Measurements from ENCODE around the gene TAF12. TPM values are rescaled to one million over a fixed set of nuclear protein-coding genes. Genes with fewer than 3 reads are reported as not detected.
"Not testable (repeated sequence)": the region's sequence is repeated elsewhere in the genome, so short reads cannot be mapped to it uniquely, and the experiment has no call there.

Gene TAF12
- polyA plus RNA-seq, 4 donors: 31.9 to 35.2 (median 33.2) TPM

DNA sequence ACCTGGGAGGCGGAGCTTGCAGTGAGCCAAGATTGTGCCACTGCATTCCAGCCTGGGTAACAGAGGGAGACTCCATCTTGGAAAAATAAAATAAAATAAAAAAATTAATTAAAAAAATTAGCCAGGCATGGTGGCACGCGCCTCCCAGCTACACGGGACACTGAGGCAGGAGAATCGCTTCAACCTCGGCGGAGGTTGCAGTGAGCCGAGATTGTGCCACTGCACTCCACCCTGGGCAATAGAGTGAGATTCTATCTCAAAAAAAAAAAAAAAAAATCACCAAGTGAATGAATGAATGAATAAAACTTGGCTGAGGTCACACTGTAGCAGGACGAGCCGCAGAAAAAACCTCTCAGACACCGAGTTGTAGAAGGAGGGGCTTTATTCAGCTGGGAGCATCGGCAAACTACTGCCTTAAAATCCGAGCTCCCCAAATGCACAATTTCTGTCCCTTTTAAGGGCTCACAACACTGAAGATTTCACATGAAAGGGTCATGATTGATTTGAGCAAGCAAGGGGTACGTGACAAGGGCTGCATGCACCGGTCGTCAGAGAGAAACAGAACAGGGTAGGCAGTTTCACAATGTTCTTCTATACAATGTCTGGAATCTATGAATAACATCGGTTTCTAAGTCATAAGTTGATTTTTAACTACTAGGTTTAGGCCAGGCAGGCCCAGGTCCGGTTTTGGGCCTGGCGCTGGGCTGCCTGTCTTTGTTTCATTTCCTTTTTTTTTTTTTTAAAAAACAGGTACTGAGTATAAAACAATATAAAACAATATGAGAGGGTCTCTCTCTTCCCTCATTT is 56.1 kb downstream of the TAF12 start:
- not testable (repeated sequence) for DNase-seq (ENCODE audit: low read depth in 4 of 4, low spot score in 3 of 4)

GRCh38 chr1:28582248-28582615 is 60.6 kb downstream of the TAF12 start:
- DNase-seq (ENCODE audit: low read depth in 4 of 4, low spot score in 3 of 4): no peak

DNA sequence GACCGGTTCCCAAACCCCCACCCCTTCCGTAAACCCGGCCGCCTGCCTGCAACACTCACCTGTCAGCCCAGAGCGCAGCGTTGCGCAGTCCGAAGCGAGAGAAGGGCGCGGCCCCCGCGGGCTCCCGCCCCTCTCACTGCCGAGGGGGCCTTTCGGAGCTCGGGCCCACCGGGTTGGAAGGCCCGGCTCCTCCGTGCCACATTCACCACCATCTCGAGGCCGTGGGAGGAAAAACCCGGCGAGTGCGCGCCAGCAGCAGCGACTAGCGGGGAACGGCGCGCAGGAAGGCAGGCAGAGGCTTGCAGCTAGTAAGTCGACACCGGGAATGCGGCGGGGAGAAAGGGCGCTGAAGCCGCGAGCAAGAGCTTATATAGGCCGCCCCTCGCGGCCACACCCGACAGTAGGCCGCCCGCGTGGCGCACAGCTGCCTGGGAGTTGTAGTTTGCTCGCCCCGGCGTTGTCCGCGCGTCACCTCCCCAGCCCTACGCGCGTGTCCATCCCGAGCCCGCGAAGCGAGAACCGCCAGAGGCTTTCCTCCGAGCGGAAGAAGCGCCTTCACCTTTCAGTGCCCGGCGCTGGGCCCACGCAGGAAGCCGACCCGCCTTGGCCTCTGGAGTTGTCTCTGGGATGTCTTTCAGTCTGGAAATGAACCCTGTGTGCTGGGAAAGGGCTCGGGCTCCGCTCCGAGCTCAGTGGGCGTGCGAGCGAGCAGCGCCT is 61.2 kb downstream of the TAF12 start:
- DNase-seq (ENCODE audit: low read depth in 4 of 4, low spot score in 3 of 4): peak; percentile 88 to 95 (median 90)

DNA sequence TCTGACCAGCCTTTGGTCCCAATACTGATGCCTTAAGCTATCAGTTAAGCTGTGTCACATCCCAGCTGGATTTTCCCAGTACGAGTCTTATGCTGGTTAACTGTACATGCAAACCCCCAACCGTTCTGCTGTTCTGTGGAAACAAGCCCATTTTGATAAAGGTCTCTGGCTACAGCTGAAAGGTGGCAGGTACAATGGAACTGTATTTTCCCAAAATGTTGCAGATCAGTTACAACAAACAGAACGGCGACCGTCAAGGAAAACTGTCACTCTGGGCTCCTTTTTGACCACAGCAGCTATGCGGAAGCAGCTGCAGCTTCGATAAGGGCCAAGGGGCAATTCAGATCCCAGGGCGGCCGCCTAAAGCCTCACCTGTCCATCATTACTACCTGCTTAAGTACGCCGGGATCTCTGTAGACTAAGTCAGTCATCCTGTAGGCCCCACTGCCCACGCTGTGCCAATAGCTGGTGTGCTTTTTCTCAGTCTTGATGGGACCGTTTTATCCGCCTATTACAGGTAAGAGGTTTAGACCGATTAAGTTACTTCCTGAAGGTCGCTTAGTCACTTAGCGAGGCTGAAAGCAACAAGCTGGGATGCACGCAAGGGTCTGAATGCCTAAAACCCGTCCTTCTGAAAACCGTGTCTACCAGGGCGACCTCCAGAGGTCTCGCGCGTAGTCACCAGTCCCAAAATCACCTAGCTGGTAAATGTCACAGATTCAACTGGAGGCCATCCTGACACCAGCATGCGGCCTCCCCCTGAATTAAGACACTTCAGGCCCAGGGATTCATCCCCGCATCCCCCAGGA is 61.9 kb downstream of the TAF12 start:
- DNase-seq (ENCODE audit: low read depth in 4 of 4, low spot score in 3 of 4): no peak

DNA sequence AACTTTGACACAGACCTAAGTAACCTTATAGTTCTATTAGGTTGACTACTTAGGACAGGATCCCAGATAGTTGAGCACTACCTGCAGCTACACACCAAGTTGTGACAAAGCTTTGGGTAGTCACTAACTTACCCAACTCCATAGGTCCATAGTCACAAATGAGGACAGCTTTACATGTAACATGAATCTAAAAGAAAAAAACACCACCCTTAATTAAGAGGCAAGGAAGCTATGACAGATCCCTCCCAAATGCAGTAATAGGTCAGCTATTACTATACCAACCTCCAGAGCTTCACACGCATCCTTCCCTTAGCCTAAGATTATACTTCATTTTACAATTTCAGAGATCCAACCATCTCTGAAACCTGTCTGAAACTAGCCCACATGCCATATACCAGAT is 63.5 kb downstream of the TAF12 start:
- DNase-seq (ENCODE audit: low read depth in 4 of 4, low spot score in 3 of 4): no peak

DNA sequence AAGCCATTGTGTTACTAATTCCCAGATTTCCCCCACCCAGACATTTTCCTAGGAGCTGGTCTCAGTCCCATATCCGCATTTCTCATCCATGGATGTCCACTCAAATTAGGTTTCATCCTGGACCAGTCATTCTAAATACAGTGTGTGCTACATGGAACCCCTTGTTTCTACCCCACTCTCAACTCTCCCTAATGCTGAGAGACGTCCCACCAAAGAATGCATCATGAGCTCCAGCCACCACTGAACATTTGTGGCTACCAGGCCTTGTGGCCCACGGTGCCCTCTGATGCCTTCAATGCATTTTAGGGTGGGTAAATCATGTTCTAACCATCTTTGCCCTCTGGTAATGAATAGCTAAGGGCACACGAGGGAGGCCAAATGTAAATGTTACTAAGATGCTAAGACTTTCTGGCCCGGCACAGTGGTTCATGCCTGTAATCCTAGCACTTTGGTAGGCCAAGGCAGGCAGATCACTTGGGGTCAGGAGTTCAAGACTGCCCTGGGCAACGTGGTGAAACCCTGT is 64.1 kb downstream of the TAF12 start:
- no peak for DNase-seq (ENCODE audit: low read depth in 4 of 4, low spot score in 3 of 4)

DNA sequence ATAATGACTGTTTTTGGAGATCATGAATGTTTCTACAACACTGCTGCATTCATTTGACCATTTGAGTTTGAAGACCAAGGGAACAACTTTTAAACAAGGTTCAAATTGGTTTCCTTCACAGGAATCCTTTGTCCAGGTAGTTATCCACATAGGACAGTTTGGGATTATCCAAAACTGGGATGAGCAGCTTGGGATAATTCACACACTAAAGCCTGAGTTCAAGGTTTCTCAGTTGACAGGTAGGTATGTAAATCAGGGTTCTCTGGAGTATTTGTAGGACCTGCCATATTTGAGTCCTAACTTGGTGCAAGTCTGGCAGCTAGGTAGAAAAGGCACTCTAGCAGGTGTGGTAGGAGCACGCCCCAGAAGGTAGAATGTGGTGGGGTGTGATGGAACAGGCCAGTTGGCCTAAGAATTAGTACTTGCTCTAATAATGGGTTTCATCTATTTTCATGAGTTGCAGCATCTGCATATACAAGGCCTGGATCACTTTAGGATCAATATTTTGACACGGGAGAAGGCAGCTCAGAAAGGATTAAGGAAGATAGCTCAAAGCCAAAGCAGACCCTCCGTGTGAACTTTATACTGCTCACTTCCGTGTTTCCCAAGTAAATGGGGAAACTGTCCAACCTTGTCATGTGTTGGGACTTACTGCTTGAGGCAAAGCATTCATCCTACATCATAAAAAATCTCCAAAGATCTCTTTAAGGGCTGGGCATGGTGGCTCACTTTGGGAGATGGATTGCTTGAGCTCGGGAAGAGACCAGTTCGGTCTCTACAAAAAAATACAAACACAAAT is 64.9 kb downstream of the TAF12 start:
- no peak for DNase-seq (ENCODE audit: low read depth in 4 of 4, low spot score in 3 of 4)

GRCh38 chr1:28577052-28577678 is 65.7 kb downstream of the TAF12 start:
- no peak for DNase-seq (ENCODE audit: low read depth in 4 of 4, low spot score in 3 of 4)

DNA sequence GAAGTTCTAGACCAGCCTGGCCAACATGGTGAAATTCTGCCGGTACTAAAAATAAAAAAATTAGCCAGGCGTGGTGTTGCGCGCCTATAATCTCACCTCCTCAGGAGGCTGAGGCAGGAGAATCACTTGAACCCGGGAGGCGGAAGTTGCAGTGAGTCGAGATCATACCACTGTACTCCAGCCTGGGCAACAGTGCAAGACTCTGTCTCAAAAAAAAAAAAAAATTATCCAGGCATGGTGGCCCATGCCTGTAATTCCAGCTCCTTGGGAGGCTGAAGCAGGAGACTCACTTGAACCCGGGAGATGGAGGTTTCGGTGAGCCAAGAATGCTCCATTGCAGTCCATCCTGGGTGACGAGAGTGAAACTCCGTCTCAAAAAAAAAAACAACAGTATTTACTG is 69.3 kb downstream of the TAF12 start:
- no peak for DNase-seq (ENCODE audit: low read depth in 4 of 4, low spot score in 3 of 4)

GRCh38 chr1:28572891-28573290 is 70.0 kb downstream of the TAF12 start:
- DNase-seq (ENCODE audit: low read depth in 4 of 4, low spot score in 3 of 4): not testable (repeated sequence)

DNA sequence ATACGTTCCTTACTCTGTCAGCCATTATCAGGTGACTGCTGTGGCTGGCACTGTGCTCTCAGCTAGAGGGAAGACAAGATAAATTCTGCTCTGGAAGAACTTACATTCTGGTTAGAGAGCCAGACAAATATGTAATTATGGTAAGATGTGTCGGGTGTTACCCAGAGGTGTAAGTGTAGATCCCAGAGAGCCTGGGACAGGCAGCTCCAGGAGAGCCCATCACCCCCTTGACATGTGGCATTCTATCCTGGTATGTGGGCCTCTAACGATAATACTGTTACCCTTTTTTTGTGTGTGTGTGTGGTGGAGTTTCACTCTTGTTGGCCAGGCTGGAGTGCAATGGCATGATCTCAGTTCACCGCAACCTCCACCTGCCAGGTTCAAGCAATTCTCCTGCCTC is 71.0 kb downstream of the TAF12 start:
- DNase-seq (ENCODE audit: low read depth in 4 of 4, low spot score in 3 of 4): no peak

DNA sequence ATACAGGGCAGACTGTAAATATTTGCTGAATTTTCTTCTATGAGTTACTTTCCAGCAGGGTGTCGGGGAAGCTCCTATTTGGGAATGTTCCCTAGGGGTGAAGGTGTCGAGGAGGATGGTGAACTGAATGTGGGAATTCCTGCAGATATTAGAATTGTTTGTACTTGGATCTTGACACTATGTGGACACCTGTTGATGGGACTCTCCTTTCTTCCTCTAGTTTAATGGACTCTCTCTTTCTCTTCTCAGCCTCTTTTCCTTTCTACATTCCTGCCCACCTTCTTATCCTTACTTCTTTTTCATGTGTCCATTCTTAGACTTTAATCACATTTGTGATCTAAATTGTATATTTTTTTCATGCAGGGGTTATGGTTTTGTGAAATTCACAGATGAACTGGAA is 75.9 kb downstream of the TAF12 start:
- DNase-seq (ENCODE audit: low read depth in 4 of 4, low spot score in 3 of 4): no peak

GRCh38 chr1:28565726-28566125 is 77.1 kb downstream of the TAF12 start:
- no peak for DNase-seq (ENCODE audit: low read depth in 4 of 4, low spot score in 3 of 4)

DNA sequence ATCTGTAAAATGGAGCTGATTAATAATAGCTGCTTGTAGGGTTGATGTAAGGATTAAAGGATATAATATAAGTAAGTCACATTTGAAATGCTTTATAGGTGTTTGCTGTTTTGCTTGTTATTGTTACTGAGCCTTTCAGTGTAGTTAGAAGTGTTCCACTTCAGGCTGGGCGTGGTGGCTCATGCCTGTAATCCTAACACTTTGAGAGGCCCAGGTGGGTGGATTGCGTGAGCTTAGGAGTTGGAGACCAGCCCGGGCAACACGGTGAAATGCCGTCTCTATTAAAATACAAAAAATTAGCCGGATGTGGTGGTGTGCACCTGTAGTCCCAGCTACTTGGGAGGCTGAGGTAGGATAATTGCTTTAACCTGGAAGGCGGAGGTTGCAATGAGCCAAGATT is 77.8 kb downstream of the TAF12 start:
- DNase-seq (ENCODE audit: low read depth in 4 of 4, low spot score in 3 of 4): no peak

DNA sequence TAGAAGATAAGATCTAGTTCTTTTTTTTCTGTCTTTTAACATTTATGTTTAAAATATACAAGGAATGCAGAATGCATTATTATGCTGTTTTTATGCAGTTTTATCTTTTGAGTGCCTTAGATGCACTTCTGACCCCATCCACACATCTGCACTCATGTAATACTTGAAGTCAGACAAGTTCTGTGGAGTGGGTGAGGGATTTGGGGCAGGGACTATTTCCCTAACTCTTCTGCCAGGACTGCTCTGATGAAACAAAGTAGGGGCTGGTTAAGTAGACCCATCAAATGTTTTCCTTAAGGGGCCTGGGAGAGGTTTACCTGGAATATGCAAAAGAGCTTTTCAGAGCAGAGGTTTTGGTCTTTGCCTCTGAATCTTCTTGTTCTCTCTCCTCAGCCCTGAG is 78.6 kb downstream of the TAF12 start:
- DNase-seq (ENCODE audit: low read depth in 4 of 4, low spot score in 3 of 4): no peak

GRCh38 chr1:28560886-28561285 is 82.0 kb downstream of the TAF12 start:
- DNase-seq (ENCODE audit: low read depth in 4 of 4, low spot score in 3 of 4): no peak
